Measurements from ENCODE around the gene GIT1. TPM values are rescaled to one million over a fixed set of nuclear protein-coding genes. Genes with fewer than 3 reads are reported as not detected.

Gene GIT1
- polyA plus RNA-seq, 1 experiment = 32.0 TPM

DNA sequence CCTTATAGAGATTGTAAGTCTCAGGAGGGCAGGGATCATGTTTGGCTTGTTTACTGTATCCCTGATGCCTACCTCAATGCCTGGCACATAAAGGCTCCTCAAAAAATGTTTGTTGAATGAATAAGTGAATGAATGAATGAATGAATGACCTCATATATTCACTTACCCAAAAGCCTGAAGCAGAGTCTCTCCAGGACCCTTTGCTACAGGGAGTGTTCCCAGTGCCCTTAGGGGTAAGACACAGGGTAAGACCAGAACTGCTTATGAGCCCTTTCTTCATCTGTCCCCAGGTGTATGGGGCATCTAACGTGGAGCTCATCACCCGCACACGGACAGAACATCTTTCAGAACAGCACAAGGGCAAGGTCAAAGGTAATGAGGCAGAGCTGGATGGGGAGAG is 20.9 kb upstream of the GIT1 start:
- ChIA-PET CTCF (no interaction called here), POLR2A (no interaction called here)
- no peak for DNase-seq (ENCODE audit: low read depth)
- H3K27me3 ChIP-seq (ENCODE audit: control insufficient read depth, insufficient read depth, low read length) = no peaks in the 10 kb centered on the region
- H3K4me3 ChIP-seq (ENCODE audit: low read depth, low read length) = no peak overlapping the region
- TF ChIP-seq, protein P1, sequence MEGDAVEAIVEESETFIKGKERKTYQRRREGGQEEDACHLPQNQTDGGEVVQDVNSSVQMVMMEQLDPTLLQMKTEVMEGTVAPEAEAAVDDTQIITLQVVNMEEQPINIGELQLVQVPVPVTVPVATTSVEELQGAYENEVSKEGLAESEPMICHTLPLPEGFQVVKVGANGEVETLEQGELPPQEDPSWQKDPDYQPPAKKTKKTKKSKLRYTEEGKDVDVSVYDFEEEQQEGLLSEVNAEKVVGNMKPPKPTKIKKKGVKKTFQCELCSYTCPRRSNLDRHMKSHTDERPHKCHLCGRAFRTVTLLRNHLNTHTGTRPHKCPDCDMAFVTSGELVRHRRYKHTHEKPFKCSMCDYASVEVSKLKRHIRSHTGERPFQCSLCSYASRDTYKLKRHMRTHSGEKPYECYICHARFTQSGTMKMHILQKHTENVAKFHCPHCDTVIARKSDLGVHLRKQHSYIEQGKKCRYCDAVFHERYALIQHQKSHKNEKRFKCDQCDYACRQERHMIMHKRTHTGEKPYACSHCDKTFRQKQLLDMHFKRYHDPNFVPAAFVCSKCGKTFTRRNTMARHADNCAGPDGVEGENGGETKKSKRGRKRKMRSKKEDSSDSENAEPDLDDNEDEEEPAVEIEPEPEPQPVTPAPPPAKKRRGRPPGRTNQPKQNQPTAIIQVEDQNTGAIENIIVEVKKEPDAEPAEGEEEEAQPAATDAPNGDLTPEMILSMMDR (IDR thresholded peaks at IDR 0.05; ENCODE audit: insufficient read depth, low read depth, low read length) = no peak
- H3K36me3 ChIP-seq (ENCODE audit: control insufficient read depth, insufficient read depth, low read length) = no peaks in the 10 kb centered on the region

DNA sequence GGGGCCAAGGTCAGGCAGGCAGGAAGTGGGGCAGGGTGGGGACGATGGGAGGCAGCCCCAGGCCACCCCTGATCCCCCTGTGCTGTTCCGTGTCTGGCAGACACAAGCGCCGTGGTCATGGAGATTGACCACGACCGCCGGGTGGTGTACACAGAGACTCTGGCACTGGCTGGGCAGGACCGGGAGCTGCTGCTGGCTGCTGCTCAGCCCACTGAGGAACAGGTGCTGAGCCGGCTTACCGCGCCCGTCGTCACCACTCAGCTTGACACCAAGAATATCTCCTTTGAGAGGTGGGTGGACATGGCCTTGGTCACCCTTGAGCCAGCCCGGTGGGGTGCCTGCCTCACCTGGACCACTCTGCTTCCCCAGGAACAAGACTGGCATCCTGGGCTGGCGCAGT is 19.5 kb upstream of the GIT1 start:
- TF ChIP-seq, protein P1 (IDR thresholded peaks at IDR 0.05; ENCODE audit: insufficient read depth, low read depth, low read length) = no peak
- ChIA-PET POLR2A (no interaction called here), CTCF (interaction anchor here (0.7 to 1.5 kb wide), 3 partner anchors 9 to 10 kb away, joined by 3 read pairs; no protein-coding TSS in a partner anchor)
- H3K4me3 ChIP-seq (ENCODE audit: low read depth, low read length) = no peak overlapping the region
- H3K36me3 ChIP-seq (ENCODE audit: control insufficient read depth, insufficient read depth, low read length) = no peaks in the 10 kb centered on the region
- DNase-seq (ENCODE audit: low read depth) = no peak
- no peaks in the 10 kb centered on the region for H3K27me3 ChIP-seq (ENCODE audit: control insufficient read depth, insufficient read depth, low read length)

DNA sequence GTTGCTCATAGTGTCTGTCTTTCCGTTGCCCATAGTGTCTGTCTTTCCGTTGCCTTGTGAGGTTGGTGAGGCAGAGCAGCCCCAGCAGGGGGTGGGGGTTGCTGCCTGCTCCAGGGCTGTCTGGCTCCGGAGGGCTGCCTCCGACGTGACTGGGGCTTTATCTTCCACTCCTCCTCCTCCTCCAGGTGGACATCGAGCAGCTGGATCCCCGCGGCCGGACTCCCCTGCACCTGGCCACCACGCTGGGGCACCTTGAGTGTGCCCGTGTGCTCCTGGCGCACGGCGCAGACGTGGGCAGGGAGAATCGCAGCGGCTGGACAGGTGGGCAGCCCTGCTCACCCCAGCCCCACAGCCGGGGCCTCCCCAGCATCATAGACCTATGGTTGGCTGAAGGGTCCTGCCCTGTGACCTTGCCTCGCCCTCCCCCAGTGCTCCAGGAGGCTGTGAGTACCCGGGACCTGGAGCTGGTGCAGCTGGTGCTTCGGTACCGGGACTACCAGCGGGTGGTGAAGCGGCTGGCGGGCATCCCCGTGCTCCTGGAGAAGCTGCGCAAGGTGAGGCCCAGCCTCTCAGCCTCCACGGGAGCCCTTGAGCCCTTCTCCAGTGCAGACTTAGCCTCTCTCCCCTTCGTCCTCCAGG is 18.2 kb upstream of the GIT1 start:
- no peaks in the 10 kb centered on the region for H3K27me3 ChIP-seq (ENCODE audit: control insufficient read depth, insufficient read depth, low read length)
- H3K36me3 ChIP-seq (ENCODE audit: control insufficient read depth, insufficient read depth, low read length) = no peaks in the 10 kb centered on the region
- POLR2A ChIA-PET = no interaction called here
- DNase-seq (ENCODE audit: low read depth) = no peak
- TF ChIP-seq, protein P1 (IDR thresholded peaks at IDR 0.05; ENCODE audit: insufficient read depth, low read depth, low read length) = no peak
- CTCF ChIA-PET = interaction anchor here (0.7 to 1.5 kb wide), 3 partner anchors 9 to 17 kb away, joined by 3 to 5 read pairs (median 3); no protein-coding TSS in a partner anchor
- H3K4me3 ChIP-seq (ENCODE audit: low read depth, low read length) = no peak overlapping the region

DNA sequence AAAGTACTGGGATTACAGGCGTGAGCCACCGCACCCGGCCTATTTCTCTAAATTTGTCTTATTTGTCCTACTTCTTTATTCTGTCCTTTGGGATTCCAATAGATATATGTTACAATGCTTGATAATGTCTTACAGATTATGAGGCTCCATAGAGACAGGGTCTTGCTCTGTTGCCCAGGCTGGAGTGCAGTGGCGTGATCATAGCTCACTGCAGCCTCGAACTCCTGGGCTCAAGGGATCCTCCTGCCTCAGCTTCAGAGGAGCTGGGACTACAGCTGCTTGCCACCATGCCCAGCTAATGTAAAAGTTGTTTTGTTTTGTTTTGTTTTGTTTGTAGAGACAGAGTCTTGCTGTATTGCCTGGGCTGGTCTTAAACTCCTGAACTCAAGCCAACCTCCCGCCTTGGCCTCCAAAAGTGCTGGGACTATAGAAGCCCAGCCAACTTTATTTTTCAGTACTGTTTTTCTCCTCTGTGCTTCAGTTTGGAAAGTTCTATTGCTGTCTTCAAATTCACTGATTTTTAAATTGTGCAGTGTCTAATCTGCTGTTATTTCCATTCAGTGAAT is 13.7 kb upstream of the GIT1 start:
- DNase-seq (ENCODE audit: low read depth) = no peak
- Histone ChIP-seq H3K36me3 (ENCODE audit: control insufficient read depth, insufficient read depth, low read length) (no peaks in the 10 kb centered on the region), H3K4me3 (ENCODE audit: low read depth, low read length) (no peak overlapping the region), H3K27me3 (ENCODE audit: control insufficient read depth, insufficient read depth, low read length) (no peaks in the 10 kb centered on the region)
- TF ChIP-seq, protein P1 (IDR thresholded peaks at IDR 0.05; ENCODE audit: insufficient read depth, low read depth, low read length) = no peak
- ChIA-PET CTCF (interaction anchor here (1.7 kb wide), 1 partner anchor 11 kb away, joined by 3 read pairs; no protein-coding TSS in a partner anchor), POLR2A (no interaction called here)

DNA sequence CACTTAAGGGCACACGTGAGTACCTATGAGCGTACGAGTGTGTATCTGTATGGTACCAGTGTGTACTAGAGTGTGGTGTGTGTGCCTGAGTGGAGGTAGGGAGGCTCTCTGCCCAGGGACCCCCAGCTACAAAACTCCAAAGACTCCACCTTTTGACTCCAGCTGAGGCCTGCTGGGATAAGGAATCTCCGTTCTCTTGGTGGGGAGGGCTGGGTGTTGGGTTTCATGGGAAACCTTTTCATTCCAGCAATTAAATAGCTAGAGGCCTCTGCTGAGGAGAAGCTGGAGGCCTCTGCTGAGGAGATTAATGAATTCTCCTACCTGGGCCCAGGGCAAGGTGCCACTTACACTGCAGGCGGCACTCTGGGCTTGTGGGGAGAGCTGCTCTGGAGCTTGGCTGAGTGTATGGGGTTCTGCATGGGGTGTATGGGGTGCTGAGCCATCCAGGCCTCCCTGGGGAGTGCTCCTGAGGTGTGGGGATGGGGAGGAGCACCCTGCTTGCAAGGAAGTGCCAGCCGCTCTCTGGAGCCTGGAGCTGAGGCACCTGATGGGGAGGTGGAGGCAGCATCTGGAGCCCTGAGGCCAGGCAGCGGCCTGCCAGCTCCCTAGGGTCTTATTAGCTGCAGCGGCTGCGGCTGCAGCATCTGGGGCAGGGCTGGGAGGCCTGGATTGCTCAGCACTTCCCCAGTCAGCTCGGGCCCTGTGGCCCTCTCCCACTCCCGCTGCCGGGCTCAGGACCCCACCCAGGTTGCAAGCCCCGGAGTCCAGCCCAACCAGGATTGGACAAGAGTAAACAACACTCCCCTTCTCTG is 8.1 kb upstream of the GIT1 start:
- TF ChIP-seq, protein P1 (IDR thresholded peaks at IDR 0.05; ENCODE audit: insufficient read depth, low read depth, low read length) = no peak
- ChIA-PET POLR2A (no interaction called here), CTCF (interaction anchor here (0.6 to 1.8 kb wide), 4 partner anchors 16 to 43 kb away, joined by 3 to 6 read pairs (median 4); no protein-coding TSS in a partner anchor)

More for the DNA sequence above, 8.1 kb upstream of the GIT1 start:
- no peaks in the 10 kb centered on the region for H3K27me3 ChIP-seq (ENCODE audit: control insufficient read depth, insufficient read depth, low read length)
- no peak for DNase-seq (ENCODE audit: low read depth)
- H3K36me3 ChIP-seq (ENCODE audit: control insufficient read depth, insufficient read depth, low read length) = no peaks in the 10 kb centered on the region
- no peak overlapping the region for H3K4me3 ChIP-seq (ENCODE audit: low read depth, low read length)
